Caco-2 (cell line): ENCODE results near the gene CDC14B. TPM values are rescaled to one million over a fixed set of nuclear protein-coding genes. Genes with fewer than 3 reads are reported as not detected.
"Not testable (repeated sequence)": the region's sequence is repeated elsewhere in the genome, so short reads cannot be mapped to it uniquely, and the experiment has no call there.

Source experiments
- BruUV-seq: library from RNA; stranded (reverse); fragments of 400-500 nt; replicated peaks from 2 replicates; lab custom pipeline; 2021; lab: Mats Ljungman, UMichigan
- CTCF ChIA-PET: fragments of 300-600 bp; sonication (Branson Sonifier 250); formaldehyde crosslinking; loops from one replicate; lab custom pipeline; 2022; ENCODE audit warnings: antibody characterized with exemption; lab: Charles Lee
- POLR2A ChIA-PET: fragments of 300-600 bp; sonication (Branson Sonifier 250); formaldehyde crosslinking; loops from one replicate; lab custom pipeline; 2022; ENCODE audit warnings: antibody characterized with exemption; lab: Charles Lee
- DNase-seq, 2 experiments: peaks; one replicate each; pipeline versions ENCODE4 v3.0.0 to v3.0.0-alpha.2; 2020 to 2022
- H3K27me3 ChIP-seq: replicated peaks from 2 replicates; pipeline ENCODE4 v1.6.0; 2011; ENCODE audit warnings: low read length; ENCODE audit not compliant: control insufficient read depth, insufficient read depth
- H3K36me3 ChIP-seq: 2 replicates; pipeline ENCODE4 v1.5.1; 2011; ENCODE audit warnings: low read length; ENCODE audit not compliant: control insufficient read depth, insufficient read depth
- H3K4me1 ChIP-seq: fragments of 250-450 bp; sonication (Bioruptor Pico); 2 replicates; pipeline ENCODE4 v1.5.1; 2020; ENCODE audit warnings: mild to moderate bottlenecking
- H3K4me3 ChIP-seq: 2 replicates; pipeline ENCODE4 v1.5.1; 2011; ENCODE audit warnings: low read depth, mild to moderate bottlenecking, control low read depth, low read length
- H3K9me3 ChIP-seq: fragments of 250-450 bp; sonication (Bioruptor Pico); 2 replicates; pipeline ENCODE4 v1.5.1; 2020; ENCODE audit warnings: mild to moderate bottlenecking, moderate library complexity
- H3K27ac Mint-ChIP-seq: one replicate; pipeline ENCODE4 v1.8.0; 2022; ENCODE audit warnings: mixed read lengths; ENCODE audit not compliant: unreplicated experiment
- H3K27me3 Mint-ChIP-seq: one replicate; pipeline ENCODE4 v1.8.0; 2022; ENCODE audit warnings: mixed read lengths; ENCODE audit not compliant: insufficient read depth, unreplicated experiment
- H3K36me3 Mint-ChIP-seq: one replicate; pipeline ENCODE4 v1.8.0; 2022; ENCODE audit warnings: mild to moderate bottlenecking, mixed read lengths; ENCODE audit not compliant: insufficient read depth, unreplicated experiment
- H3K4me1 Mint-ChIP-seq: one replicate; pipeline ENCODE4 v1.8.0; 2022; ENCODE audit warnings: low read depth, mixed read lengths; ENCODE audit not compliant: unreplicated experiment
- H3K4me3 Mint-ChIP-seq: one replicate; pipeline ENCODE4 v1.8.0; 2022; ENCODE audit warnings: mild to moderate bottlenecking, moderate library complexity, mixed read lengths; ENCODE audit not compliant: unreplicated experiment
- H3K9me3 Mint-ChIP-seq: one replicate; pipeline ENCODE4 v1.8.0; 2022; ENCODE audit warnings: mixed read lengths; ENCODE audit not compliant: unreplicated experiment
- intact Hi-C: fragments of 100-400 bp; cut with micrococcal nuclease; formaldehyde crosslinking; loops from one replicate; pipeline ENCODE4 v1.10.0; 2022; ENCODE audit not compliant: unreplicated experiment
- total RNA-seq: library from RNA; stranded (reverse); gene quantifications from 2 replicates; pipeline ENCODE4 v1.2.3, GENCODE V29; 2022
- TF ChIP-seq, protein P1 (sequence below), 2 experiments: fragments of 200-600 bp in 1 of 2; IDR thresholded peaks; 1 replicate in 1 of 2; 2 replicates in 1 of 2; pipeline versions ENCODE4 v1.5.1 to v1.8.0; 2011 to 2022; ENCODE audit warnings: antibody characterized with exemption in 1 of 2, control low read depth in 1 of 2, inconsistent platforms in 1 of 2, low read depth in 1 of 2, low read length in 1 of 2, mild to moderate bottlenecking in 1 of 2, moderate library complexity in 1 of 2; ENCODE audit not compliant: insufficient read depth in 1 of 2, severe bottlenecking in 1 of 2, unreplicated experiment in 1 of 2

The CDC14B gene
- total RNA-seq, 1 experiment from 2014 or later = 81.4 TPM

DNA sequence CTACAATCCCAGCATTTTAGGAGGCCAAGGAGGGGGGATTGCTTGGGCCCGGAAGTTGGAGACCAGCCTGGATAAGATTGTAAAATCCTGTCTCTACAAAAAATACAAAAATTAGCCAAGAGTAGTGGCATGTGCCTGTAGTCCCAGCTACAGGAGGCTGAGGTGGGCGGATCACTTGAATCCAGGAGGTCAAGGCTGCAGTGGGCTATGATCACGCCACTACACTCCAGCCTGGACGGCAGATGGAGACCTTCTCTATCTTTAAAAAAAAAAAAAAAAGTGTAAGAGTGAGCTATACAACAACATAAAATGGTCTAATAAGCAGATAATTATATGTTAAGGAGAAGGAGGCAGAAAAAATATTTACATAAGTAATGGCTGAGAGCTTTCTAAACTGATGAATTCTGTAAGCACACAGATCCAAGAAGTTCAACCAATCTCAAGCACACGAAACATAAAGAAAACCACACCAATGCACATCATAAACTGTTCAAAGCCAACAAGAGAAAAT, 23.0 kb downstream of the CDC14B start:
- POLR2A ChIA-PET = no interaction called here
- Mint-ChIP-seq H3K27me3 (no peaks in the 10 kb centered on the region), H3K9me3 (no peaks in the 10 kb centered on the region), H3K4me1 (peaks cover 18% of the 10 kb centered on the region), H3K27ac (peak overlapping the region; percentile 31), H3K36me3 (peaks cover 11% of the 10 kb centered on the region), H3K4me3 (no peak overlapping the region)
- intact Hi-C loops = no loop called here
- TF ChIP-seq, protein P1, sequence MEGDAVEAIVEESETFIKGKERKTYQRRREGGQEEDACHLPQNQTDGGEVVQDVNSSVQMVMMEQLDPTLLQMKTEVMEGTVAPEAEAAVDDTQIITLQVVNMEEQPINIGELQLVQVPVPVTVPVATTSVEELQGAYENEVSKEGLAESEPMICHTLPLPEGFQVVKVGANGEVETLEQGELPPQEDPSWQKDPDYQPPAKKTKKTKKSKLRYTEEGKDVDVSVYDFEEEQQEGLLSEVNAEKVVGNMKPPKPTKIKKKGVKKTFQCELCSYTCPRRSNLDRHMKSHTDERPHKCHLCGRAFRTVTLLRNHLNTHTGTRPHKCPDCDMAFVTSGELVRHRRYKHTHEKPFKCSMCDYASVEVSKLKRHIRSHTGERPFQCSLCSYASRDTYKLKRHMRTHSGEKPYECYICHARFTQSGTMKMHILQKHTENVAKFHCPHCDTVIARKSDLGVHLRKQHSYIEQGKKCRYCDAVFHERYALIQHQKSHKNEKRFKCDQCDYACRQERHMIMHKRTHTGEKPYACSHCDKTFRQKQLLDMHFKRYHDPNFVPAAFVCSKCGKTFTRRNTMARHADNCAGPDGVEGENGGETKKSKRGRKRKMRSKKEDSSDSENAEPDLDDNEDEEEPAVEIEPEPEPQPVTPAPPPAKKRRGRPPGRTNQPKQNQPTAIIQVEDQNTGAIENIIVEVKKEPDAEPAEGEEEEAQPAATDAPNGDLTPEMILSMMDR (IDR thresholded peaks at IDR 0.05; ENCODE audit: insufficient read depth in 1 of 2, low read depth in 1 of 2, low read length in 1 of 2, severe bottlenecking in 1 of 2, unreplicated experiment in 1 of 2) = no peak
- BruUV-seq = no TSS peak
- Histone ChIP-seq H3K36me3 (no peaks in the 10 kb centered on the region), H3K4me3 (no peak overlapping the region), H3K9me3 (no peaks in the 10 kb centered on the region), H3K4me1 (0 out of 2 replicates have a peak, but pooled peaks cover 4% of the 10 kb centered on the region), H3K27me3 (no peaks in the 10 kb centered on the region)
- CTCF ChIA-PET = no interaction called here
- DNase-seq = no peak

DNA sequence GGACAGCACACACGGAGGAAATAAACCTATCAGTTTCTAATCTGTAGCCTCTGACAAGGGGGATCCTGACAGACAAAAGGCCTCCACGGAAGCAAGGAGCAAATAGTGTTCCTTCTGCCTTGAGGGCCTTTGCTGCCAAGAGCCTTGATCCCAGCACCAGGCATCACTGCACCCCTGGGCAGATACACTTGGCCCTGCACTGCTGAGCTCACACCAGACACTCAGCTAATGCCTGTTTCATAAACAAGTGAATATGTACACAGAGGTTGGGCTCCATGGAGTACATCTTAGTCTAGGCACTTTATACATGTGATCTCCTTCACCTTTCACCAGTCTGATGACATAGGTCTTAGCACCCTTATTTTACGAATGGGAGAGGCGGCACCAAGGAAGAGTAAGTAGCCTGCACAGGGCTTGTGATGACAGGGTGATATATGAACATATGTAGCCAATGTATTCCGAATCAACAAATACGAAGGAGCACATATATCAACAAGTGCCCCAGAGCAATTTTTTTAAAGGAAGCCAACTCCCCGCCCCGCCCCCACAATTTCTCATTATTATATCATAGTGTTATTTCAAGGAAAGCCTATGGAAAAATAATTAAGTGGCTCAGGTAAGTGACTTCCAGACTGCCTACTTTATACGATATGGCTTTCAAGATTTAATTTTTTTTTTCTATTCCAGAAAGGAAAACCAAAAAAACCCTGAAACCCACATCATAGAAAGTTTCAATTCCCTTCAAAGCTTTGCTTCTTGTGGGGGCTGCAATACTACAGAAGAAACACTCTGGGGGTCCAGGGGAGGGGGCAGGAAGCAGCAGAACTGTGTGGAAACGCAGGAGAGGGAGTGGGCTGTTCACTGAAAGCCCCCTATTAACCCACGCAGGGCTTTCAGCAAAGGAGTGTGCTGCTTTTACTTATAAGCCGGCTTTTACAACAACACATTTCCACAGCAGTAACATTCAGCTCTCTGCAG, 32.0 kb downstream of the CDC14B start:
- peaks cover 3% of the 10 kb centered on the region; the same call in 1 of the 2 replicates for H3K4me1 ChIP-seq
- Mint-ChIP-seq H3K27me3 (no peaks in the 10 kb centered on the region), H3K36me3 (peaks cover 11% of the 10 kb centered on the region), H3K27ac (no peak overlapping the region), H3K9me3 (no peaks in the 10 kb centered on the region), H3K4me3 (no peak overlapping the region), H3K4me1 (no peaks in the 10 kb centered on the region)
- no peaks in the 10 kb centered on the region for H3K27me3 ChIP-seq
- intact Hi-C loops = no loop called here
- H3K9me3 ChIP-seq = no peaks in the 10 kb centered on the region
- no peak overlapping the region for H3K4me3 ChIP-seq
- no peak for DNase-seq
- TF ChIP-seq, protein P1 (IDR thresholded peaks at IDR 0.05; ENCODE audit: insufficient read depth in 1 of 2, low read depth in 1 of 2, low read length in 1 of 2, severe bottlenecking in 1 of 2, unreplicated experiment in 1 of 2) = no peak
- POLR2A ChIA-PET = no interaction called here
- BruUV-seq = no TSS peak
- H3K36me3 ChIP-seq = no peaks in the 10 kb centered on the region
- CTCF ChIA-PET = interaction anchor here (1.6 kb wide), 1 partner anchor 30 kb away, joined by 4 read pairs; no protein-coding TSS in a partner anchor

DNA sequence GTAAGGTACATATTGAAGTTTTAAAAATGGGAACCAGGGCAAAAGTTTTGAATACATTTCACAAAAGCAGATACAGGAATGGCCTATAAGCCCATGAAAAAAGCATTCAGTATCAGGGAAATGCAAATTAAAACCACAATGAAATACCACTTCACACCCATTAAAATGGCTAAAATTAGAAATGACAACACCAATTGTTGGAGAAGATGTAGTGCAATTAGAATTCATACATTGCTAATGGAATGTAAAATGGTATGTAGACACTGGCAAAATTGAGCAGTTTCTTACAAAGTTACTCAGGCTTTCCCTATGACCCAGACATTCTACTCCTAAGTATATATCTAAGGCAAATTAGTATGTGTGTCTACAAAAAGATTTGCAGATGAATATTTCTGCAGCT, 34.2 kb downstream of the CDC14B start:
- Mint-ChIP-seq H3K27ac (no peak overlapping the region), H3K9me3 (no peaks in the 10 kb centered on the region), H3K4me3 (no peak overlapping the region), H3K27me3 (no peaks in the 10 kb centered on the region), H3K36me3 (peaks cover 8% of the 10 kb centered on the region), H3K4me1 (peaks cover 7% of the 10 kb centered on the region)
- TF ChIP-seq, protein P1 (IDR thresholded peaks at IDR 0.05; ENCODE audit: insufficient read depth in 1 of 2, low read depth in 1 of 2, low read length in 1 of 2, severe bottlenecking in 1 of 2, unreplicated experiment in 1 of 2) = no peak
- intact Hi-C loops = no loop called here
- Histone ChIP-seq H3K9me3 (no peaks in the 10 kb centered on the region), H3K4me1 (peaks cover 9% of the 10 kb centered on the region; the same call in 1 of the 2 replicates), H3K27me3 (no peaks in the 10 kb centered on the region), H3K36me3 (no peaks in the 10 kb centered on the region), H3K4me3 (no peak overlapping the region)
- ChIA-PET CTCF (no interaction called here), POLR2A (no interaction called here)
- DNase-seq = no peak
- no TSS peak for BruUV-seq

DNA sequence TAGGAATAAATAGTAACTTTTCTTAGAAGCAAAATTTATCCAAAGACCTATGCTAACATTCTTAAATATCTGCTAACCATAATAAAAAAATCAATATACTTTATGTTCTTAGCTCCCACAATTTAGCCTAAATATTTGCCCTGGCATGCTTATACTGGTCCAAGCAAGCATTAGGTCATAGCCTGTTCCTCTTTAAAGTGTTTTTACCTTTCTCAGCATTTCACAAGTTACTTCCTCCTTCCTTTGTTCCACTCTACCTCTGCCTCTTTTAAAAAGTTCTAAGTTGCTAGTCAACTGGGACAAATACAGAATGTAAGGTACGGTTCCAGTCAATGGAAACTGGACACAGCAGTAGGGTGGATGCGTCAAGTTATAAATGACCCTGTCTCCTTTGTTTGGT, 37.4 kb downstream of the CDC14B start:
- DNase-seq, H3K27me3 Mint-ChIP-seq, H3K27me3 ChIP-seq, intact Hi-C loops, H3K27ac Mint-ChIP-seq, H3K9me3 Mint-ChIP-seq, H3K4me1 ChIP-seq, H3K9me3 ChIP-seq, BruUV-seq, H3K36me3 ChIP-seq, H3K36me3 Mint-ChIP-seq, H3K4me3 ChIP-seq, H3K4me3 Mint-ChIP-seq, CTCF ChIA-PET: not testable (repeated sequence)
- H3K4me1 Mint-ChIP-seq = peaks cover 15% of the 10 kb centered on the region
- POLR2A ChIA-PET = interaction anchor here (1.9 kb wide), 1 partner anchor 16 kb away, joined by 6 read pairs; no protein-coding TSS in a partner anchor
